OCI-LY3 (cell line): ENCODE results near the gene ADRA1B.

ENCODE experiments used
- CTCF ChIP-seq: fragments of 200-600, 300-600 bp; sonication (generic); IDR thresholded peaks from 2 replicates; pipeline ENCODE4 v1.5.1; 2014; ENCODE audit warnings: antibody characterized with exemption, low read length, low read depth
- EZH2phosphoT487 ChIP-seq: fragments of 200-600 bp; shearing (Covaris generic); IDR thresholded peaks from 2 replicates; pipeline ENCODE4 v1.6.1; 2018; ENCODE audit warnings: antibody characterized with exemption, mixed run types, low read depth

- TF ChIP-seq CTCF (no peak), EZH2phosphoT487 (no peak)
These were observed 85.2 kb downstream of the ADRA1B start for GRCh38 chr5:160001457-160001856.
